ENCODE measurements around the gene GPRIN2.
"Not testable (repeated sequence)": the region's sequence is repeated elsewhere in the genome, so short reads cannot be mapped to it uniquely, and the experiment has no call there.

The GPRIN2 gene

GRCh38 chr10:46556515-46557318 is at the start of gene GPRIN2:
Gene GPRIN2 (minus strand): TSS chr10:46556658. CDS start chr10:46550736, 5,922 bp downstream.
- no peak for DNase-seq (ENCODE audit: low read depth)

- not testable (repeated sequence) for DNase-seq (ENCODE audit: low read depth)
These were observed 44.1 kb upstream of the GPRIN2 start for GRCh38 chr10:46600516-46600915.

GRCh38 chr10:46597616-46598246 is 41.3 kb upstream of the GPRIN2 start:
- DNase-seq (ENCODE audit: low read depth) = not testable (repeated sequence)

GRCh38 chr10:46596570-46596969 is 40.1 kb upstream of the GPRIN2 start:
- not testable (repeated sequence) for DNase-seq (ENCODE audit: low read depth)

- not testable (repeated sequence) for DNase-seq (ENCODE audit: low read depth)
These were observed 38.1 kb upstream of the GPRIN2 start for GRCh38 chr10:46594453-46595063.

- DNase-seq (ENCODE audit: low read depth) = not testable (repeated sequence)
These were observed 36.8 kb upstream of the GPRIN2 start for GRCh38 chr10:46593307-46593706.

GRCh38 chr10:46591053-46591452 is 34.6 kb upstream of the GPRIN2 start:
- not testable (repeated sequence) for DNase-seq (ENCODE audit: low read depth)

- not testable (repeated sequence) for DNase-seq (ENCODE audit: low read depth)
These were observed 33.1 kb upstream of the GPRIN2 start for GRCh38 chr10:46589589-46589988.

GRCh38 chr10:46588221-46588620 is 31.8 kb upstream of the GPRIN2 start:
- DNase-seq (ENCODE audit: low read depth) = not testable (repeated sequence)

- not testable (repeated sequence) for DNase-seq (ENCODE audit: low read depth)
These were observed 31.1 kb upstream of the GPRIN2 start for GRCh38 chr10:46587546-46587945.

GRCh38 chr10:46585246-46585645 is 28.8 kb upstream of the GPRIN2 start:
- not testable (repeated sequence) for DNase-seq (ENCODE audit: low read depth)

GRCh38 chr10:46584196-46584595 is 27.7 kb upstream of the GPRIN2 start:
- DNase-seq (ENCODE audit: low read depth) = not testable (repeated sequence)

GRCh38 chr10:46582568-46582967 is 26.1 kb upstream of the GPRIN2 start:
- not testable (repeated sequence) for DNase-seq (ENCODE audit: low read depth)

- not testable (repeated sequence) for DNase-seq (ENCODE audit: low read depth)
These were observed 25.5 kb upstream of the GPRIN2 start for GRCh38 chr10:46581997-46582396.

GRCh38 chr10:46579378-46579777 is 22.9 kb upstream of the GPRIN2 start:
- not testable (repeated sequence) for DNase-seq (ENCODE audit: low read depth)

GRCh38 chr10:46578474-46579178 is 22.2 kb upstream of the GPRIN2 start, which contains the start of gene SYT15:
Gene SYT15 (plus strand): TSS chr10:46579128. CDS start chr10:46579169, 41 bp downstream.
- not testable (repeated sequence) for DNase-seq (ENCODE audit: low read depth)

GRCh38 chr10:46577624-46578473 is 21.4 kb upstream of the GPRIN2 start:
- not testable (repeated sequence) for DNase-seq (ENCODE audit: low read depth)

- not testable (repeated sequence) for DNase-seq (ENCODE audit: low read depth)
These were observed 17.4 kb upstream of the GPRIN2 start for GRCh38 chr10:46573884-46574283.

- not testable (repeated sequence) for DNase-seq (ENCODE audit: low read depth)
These were observed 16.9 kb upstream of the GPRIN2 start for GRCh38 chr10:46573314-46573713.

- DNase-seq (ENCODE audit: low read depth) = not testable (repeated sequence)
These were observed 16.3 kb upstream of the GPRIN2 start for GRCh38 chr10:46572765-46573164.

GRCh38 chr10:46570655-46571054 is 14.2 kb upstream of the GPRIN2 start:
- DNase-seq (ENCODE audit: low read depth) = not testable (repeated sequence)

All from CMK (cell line).